Ovary (tissue), 3 donors: ENCODE data around the gene CD14.

Experiments
- CTCF ChIP-seq, 3 donors: fragments of 450-650 bp in 2 of 3; fragments of 200-600 bp in 1 of 3; IDR thresholded peaks; one replicate each; pipeline versions ENCODE4 v1.5.1 to v1.8.0; 2016 to 2022; ENCODE audit warnings: antibody characterized with exemption in 3 of 3, mild to moderate bottlenecking in 1 of 3
- EP300 ChIP-seq: sonication (generic); formaldehyde crosslinking; IDR thresholded peaks from one replicate; pipeline ENCODE4 v1.6.1; 2017; ENCODE audit warnings: antibody characterized with exemption
- POLR2A ChIP-seq: fragments of 450-650 bp; IDR thresholded peaks from one replicate; pipeline ENCODE4 v1.6.1; 2017; ENCODE audit warnings: antibody characterized with exemption, mild to moderate bottlenecking, moderate library complexity
- donor health status: DM: no; HTN: no; CAD: no.

- TF ChIP-seq CTCF (IDR thresholded peaks at IDR 0.05) (no peak), POLR2A (no peak), EP300 (no peak)
These were observed 45.0 kb upstream of the CD14 start for GRCh38 chr5:140677947-140678346.
